Activated CD4-positive, alpha-beta T cell treated with anti-CD3 and anti-CD28 coated beads, Interleukin-2, amount 50 U/mL, for 24 hours (primary cell): Measurements from ENCODE around the gene CGNL1.

Experiments used
- DNase-seq, 2 donors: peaks; one replicate each; pipeline ENCODE4 v3.0.0-alpha.2; 2020; ENCODE audit warnings: low read depth in 1 of 2, low spot score in 1 of 2

CGNL1 gene

DNA sequence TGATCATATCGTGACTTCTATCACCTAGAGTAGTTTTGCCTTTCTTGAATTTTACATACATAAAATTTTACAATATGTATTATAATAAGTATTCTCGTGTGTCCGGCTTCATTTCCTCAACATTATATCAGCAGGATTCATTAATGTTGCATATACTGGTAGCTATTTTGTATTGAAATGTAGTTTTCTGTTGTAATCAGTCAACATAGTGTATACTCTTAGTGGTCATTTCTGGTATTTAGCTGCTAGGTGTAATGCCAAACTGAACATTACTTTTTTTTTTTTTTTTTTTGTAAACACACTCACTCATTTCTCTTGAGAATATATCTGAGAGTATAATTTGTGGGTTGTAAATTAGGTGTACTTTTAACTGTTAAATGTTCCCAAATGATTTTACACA lies 70.1 kb downstream of the CGNL1 start:
- no peak for DNase-seq

DNA sequence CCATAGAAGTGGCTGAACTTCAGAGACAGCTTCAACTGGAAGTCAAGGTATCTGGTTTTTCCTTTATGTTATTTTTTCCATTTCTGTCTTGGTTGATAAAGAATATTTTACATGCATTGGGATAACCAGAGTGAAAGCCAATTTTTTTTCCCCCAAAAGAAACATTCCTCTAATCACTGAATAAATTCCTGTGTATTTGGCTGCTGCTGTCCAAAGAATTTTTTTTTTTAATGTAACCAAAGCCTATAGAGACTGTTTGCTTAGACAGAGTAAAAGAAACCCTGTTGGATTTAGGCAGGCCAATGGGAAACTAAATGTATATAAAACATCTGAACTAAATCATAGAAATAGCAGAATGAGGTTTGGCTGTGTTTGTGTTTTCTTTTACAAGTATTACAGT lies 75.2 kb downstream of the CGNL1 start:
- DNase-seq, result no peak

DNA sequence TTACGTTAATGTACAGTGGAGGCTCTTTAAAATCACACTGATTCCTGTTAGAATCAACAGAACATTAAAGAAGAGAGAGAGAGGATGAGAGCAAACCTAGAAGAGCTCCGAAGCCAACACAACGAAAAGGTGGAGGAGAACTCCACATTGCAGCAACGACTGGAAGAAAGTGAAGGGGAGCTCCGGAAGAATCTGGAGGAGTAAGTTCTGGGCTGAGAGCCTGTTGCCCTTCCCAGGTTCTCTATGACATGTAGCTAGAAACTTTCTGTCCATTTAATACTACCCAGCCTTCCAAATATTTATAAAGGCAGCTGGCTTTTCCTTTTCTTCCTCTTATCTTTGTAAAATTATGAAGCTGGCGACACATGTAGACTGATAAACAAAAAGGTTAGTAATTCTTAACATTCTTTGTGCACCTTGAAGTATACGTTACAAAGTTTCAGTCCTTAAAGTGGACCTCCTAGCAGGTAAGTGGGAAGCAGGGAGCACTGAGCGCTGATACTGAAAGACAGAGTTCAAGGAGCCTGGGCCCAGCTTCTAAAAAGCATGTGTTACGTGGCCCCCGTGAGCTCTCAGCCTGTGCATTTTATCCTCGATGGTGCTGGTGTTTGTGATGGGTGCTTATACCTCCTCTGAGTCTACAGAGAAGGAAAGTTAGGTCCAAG lies 75.9 kb downstream of the CGNL1 start:
- DNase-seq, result no peak

DNA sequence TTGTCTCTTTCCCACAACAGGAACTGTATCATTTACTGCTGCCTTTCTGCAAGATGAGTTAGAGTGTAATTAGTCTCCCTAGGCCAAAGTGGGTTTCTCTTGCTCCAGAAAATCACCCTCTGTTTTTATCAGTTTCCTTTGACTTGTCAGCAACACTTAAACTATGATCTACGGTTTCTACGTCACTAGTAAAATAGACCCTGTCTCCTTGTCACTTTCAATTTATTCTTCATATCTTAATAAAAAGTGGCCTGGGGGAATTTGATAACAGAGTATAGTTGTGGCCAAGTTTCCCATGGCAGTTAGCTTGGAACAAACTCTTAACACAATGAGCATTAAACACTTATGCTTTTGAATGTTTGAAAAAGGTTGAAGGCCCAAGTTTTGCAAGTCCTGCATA lies 79.6 kb downstream of the CGNL1 start:
- no peak for DNase-seq

DNA sequence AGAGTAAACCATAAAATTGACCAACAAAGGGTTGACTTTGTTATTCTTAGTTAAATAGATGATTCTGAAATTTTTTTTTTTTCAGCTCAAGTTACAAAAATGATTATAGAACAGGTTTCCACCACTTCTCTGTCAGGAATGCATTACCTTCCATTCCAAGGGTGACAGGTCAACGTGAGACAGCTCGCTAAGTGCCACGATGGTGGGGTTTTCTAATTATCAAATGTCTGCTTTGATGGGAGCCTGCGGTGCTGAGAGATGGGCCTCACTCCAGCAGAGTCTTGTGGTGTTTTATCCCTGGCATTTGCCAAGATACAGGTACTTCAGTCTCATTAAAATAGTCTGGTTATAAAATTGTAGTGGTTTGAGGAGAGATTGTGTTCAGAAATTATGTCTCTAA lies 80.3 kb downstream of the CGNL1 start:
- DNase-seq, result no peak

DNA sequence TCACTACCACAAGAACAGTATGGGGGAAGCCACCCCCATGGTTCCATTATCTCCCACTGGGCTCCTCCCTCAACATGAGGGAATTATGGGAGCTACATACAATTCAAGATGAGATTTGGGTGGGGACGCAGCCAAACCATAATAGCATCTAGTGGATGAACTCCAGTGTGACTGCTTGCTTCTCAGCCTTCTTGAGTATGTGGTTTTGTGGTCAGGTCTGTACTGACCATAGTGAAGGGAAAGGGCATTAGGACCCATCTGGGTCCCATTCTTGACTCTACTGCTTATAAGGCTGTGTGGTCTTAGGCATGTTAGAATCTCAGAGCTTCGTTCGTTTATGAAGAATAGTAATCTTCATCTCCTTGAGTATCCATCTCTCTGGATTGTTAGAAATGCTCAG lies 81.4 kb downstream of the CGNL1 start:
- no peak for DNase-seq

DNA sequence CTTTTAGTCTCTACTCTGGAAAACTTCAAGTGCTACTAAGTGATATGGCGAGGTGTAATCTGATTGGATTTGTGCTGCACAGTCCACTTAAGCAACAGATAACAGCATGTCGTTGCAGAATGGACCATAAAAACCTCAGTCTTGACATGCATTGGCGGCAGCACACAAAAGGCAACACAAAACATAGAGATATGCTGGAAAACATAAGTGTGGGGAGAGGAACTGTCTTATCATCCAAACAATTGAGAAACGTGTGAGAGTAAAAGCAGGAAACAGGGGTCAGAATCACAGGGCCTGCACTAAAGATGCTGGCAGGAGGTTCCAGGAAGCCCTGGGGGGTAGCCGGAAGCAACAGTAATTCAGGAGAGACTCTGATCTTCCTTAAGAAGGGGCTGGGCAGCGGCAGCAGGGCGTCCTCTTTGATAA lies 82.1 kb downstream of the CGNL1 start:
- no peak for DNase-seq

DNA sequence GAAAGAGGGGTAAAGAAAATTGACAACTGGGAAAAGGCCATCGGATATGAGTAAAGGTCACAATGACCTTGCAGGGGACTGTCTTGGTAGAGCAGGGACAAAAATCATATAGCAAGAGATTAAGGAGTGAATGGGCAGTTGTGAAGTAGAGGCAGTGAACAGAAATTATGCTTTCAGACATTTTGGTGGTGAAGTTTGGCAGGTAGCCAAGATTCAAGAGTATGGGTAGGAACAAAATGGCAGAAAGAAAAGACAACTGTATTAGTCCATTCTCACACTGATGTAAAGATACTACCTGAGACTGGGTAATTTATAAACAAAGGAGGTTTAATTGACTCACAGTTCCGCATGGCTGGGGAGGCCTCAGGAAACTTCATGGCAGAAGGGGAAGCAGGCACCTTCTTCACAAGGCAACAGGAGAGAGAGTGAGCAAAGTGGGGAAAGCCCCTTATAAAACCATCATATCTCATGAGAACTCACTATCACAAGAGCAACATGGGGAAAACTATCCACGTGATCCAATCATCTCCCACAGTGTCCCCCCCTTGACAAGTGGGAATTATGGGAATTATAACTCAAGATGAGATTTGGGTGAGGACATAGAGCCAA lies 84.0 kb downstream of the CGNL1 start:
- no peak for DNase-seq

DNA sequence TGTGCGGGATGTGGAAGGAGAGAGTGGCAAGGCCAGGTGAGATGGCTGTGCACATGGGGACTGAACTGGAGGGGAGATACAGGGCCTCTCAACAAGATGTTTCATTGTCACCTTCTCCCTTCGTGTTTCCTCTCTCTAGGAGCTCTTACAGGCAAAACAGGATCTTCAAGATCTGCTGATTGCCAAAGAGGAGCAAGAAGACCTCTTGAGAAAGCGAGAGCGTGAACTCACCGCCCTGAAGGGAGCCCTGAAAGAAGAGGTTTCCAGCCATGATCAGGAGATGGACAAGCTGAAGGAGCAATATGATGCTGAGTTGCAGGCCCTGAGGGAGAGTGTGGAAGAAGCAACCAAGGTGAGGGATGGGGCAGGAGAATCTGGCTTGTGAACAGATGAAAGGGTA lies 85.2 kb downstream of the CGNL1 start:
- no peak for DNase-seq

DNA sequence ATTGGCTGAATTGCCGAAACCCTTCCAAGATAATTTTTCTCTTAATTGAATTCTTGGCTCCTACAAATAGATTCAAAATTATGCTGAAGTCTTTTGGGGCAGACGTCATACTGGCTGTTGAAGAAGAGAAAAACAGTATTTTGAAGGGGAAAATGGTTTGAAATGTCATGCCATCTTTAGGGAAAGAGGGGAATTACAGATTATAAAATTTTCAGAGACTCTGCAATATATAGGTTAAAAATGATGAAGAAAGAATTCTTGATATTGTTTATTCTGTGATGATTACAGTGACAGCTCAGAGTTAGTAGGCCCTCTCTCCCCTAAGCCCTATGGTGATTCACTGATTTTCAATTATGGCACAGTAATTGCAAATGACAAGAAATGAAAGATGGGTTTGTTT lies 86.1 kb downstream of the CGNL1 start:
- no peak for DNase-seq

DNA sequence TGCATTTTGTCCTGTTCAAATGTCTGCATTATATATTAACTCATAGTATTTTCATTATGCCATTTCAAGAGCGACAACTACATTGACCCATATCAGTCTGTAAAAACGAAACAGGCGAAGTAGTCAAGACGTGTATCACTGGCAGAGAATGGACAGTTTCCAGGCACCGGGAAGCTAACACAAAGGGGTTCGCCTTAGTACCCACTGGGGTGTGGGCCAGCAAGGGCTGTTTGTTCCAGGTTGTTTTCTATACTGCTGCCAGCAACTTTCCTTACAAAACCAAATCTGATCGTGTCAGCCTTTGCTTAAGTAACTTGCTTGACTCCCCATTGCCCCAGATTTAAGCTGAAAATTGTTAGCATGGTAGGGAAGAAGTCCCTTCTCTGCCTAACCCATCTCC lies 87.1 kb downstream of the CGNL1 start:
- no peak for DNase-seq

DNA sequence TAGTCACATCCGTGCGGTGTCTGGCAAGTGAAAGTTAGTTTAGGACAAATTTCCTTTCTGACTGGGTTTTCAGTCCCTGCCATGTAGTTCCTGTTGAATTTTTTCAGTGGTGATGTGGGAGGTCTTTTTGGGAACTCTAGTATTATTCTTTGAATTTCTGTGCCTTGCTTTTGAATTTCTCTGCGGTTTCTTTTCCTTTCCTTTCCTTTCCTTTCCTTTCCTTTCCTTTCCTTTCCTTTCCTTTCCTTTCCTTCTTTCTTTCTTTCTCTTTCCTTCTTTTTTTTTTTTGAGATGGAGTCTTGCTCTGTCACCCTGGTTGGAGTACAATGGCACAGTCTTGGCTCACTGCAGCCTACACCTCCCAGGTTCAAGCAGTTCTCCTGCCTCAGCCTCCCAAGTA lies 88.2 kb downstream of the CGNL1 start:
- no peak for DNase-seq

DNA sequence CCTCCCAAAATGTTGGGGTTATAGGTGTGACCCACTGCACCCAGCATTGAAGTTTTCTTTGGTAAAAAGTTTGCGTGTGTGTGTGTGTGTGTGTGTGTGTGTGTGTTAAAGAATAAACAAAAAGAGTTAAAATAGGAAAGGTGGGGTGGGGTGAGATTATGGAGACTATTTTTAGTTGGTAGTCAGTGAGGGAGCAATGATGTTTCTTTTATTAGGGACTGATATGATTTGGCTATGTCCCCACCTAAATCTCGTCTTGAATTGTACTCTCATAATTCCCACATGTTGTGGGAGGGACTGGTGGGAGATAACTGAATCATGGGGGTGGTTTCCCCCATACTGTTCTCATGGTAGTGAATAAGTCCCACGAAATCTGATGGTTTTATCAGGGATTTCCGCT lies 92.2 kb downstream of the CGNL1 start:
- DNase-seq, result no peak

DNA sequence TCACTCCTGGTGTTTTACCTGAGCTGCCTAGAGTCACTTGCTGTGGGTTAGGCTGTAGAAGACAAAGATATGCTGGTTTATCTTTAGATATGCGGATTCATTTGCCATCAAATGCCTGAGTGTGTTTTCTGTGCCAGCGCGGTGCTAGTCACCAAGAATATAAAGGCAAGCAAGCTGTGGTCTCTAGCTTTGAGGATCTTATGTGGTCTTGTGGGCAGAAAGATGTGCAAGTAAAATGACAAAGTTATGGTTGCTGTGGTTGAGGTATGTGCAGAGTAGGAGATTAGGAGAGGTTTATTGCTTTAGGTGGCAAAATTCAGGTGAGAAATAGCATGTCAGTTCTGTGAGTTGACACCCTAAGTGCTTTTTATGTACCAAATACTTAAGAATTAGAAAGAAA lies 94.2 kb downstream of the CGNL1 start:
- DNase-seq, result no peak

DNA sequence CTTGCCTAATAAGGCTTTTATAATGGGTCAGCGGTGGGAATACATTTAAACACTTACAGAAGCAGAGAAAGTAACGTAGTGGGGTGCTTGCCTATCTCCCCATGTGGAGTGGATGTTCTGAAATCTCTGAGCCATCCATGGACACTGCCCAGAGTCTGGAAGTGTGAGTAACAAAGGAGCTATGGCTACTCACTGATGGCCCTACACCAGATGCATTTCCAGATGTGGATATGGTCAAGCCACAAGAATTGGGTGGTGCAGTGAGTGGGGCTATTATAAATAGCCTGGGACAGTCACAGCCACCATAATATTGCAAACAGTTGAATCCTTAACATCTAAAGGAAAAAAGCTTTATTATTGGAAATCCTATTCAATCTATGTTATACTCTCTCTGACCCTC lies 96.6 kb downstream of the CGNL1 start:
- no peak for DNase-seq

DNA sequence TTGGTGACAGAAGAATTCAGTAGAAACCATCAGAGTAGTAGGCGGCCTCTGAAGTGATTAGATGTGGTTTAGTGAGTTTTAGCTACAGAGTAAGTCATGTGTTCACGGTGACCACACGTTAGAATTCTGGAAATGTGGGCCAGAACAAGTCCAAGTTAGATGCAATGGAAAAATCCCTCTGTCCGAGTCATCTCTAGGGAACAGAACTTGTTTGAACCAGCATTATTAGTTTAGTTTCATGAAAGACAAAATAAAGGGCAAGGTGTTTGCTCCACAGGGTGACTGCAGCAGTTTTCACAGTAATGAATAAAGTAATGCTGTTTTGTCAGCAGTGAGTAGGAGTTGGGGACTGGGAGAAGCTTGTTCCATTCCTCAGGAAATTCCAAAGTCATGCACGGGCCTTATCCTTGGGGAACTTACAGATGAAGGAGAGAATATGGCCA lies 100.2 kb downstream of the CGNL1 start:
- no peak for DNase-seq

DNA sequence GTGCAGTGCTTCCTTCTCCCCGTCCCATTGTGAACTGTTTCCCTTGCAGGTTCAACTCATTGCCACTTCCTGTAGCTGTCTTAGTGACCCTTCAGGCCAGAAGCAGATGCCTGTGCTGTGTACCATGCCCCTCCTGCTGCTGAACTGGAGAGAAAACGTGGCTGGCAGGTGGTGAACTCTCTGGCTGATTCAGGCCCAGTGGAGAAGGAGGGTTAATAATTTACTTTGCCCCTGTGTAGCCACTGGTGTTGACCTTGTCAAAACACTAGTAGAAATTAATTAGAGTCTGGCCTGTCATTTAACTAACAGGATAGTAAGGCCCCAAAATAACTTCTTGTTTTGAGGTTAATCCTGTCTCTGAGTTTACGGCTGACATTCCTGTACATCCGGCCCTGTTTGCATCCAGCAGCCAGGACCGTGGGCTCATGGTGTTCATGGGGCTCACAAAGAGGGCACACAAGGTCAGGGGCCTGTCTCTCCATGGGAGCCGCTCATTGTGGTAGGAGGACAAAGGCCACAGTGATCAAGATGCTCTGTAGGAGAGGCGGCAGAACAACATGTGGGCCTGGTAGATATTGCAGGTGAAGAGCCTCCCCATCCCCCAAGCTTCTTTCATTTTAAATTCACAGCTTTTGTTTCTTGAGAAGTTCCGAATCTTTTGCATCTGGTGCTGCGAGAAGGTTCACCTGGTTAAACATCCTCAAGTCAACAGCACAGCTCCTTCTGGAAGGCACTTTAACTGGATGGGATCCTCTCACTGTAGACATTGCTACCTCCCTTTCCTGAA lies 101.6 kb downstream of the CGNL1 start:
- no peak for DNase-seq

DNA sequence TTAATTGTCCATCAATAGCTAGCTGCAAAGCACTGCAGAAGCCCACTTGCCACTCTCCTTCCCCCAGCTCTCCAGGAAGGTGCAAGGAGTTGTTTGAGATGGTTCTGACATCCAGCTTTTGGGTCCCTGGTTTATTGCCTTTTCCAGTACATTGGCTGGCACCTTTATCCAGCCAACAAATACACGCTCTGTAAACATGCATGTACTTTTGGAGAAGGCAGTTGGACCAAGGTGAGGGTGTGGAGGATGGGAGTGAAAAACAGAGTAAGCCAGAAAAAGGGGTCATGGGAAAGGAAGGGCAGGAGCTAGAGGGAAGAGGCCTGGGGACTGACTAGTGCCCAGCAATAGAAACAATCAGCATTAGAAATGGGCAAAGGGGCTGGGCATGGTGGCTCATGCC lies 102.7 kb downstream of the CGNL1 start:
- no peak for DNase-seq

DNA sequence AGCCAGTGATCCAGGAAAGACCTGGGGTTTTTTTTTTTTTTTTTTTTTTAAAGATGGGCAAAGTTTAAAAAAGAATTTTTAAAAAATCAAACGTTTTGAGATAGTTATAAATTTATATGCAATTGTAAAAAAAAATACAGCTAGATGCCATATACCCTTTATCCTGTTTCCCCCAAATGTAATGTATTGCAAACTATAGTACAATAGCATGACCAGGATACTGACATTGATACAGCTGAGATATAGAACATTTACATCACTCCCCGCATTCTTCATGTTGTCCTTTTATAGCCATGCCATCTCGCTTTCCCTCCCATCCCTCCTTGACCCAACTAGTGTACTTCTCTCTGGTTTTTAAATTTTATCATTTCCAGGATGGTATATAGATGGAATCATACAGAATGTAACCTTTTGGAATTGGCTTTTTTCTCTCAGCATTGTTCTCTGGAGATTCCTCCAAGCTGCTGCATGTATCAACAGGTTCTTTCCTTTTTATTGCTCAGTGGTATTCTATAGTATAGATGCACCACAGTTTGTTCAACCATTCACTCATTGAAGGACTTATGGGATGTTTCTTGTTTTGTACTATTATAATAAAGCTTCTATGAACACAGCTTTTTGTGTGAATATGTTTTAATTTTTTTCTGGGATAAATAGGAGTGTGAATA lies 104.9 kb downstream of the CGNL1 start:
- DNase-seq, result no peak

DNA sequence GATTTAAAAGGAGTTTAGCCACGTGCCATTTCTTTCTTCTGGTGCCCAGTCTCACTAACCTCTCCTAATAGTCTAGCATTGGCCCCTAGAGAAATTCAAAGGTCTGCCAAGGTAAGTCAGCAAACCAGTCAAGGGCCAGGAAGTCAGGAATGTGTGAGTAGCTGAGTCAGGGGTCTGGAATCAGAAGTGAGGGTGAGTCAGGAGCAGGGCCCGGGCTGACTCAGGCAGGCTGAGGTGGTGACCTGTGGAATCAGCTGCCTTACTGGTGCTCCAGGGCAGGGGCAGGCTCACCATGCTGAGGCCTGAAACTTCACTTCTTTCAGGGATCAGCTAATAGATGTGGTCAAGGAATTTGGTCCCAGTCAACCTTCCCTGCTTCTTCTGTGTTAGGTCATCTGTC lies 109.6 kb downstream of the CGNL1 start:
- DNase-seq, result no peak

DNA sequence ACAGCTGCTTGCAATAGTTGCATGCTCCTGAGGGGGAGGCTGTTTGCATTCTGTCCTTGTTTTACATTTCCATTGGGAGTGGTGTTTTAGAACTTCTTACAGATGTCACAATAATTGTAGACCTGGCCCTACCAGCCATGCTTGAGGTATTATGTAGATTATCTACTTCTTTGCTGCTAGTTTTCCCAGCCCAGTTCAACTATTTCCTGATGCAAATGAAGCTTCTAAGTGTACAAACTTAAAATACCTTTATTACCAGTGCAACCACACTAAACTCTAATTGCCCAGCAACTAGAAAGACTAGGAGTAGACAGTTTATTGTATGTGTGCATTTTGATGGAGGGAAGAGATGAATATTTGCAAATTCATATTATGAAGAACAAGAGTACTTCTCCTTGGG lies 110.5 kb downstream of the CGNL1 start:
- DNase-seq, result no peak

DNA sequence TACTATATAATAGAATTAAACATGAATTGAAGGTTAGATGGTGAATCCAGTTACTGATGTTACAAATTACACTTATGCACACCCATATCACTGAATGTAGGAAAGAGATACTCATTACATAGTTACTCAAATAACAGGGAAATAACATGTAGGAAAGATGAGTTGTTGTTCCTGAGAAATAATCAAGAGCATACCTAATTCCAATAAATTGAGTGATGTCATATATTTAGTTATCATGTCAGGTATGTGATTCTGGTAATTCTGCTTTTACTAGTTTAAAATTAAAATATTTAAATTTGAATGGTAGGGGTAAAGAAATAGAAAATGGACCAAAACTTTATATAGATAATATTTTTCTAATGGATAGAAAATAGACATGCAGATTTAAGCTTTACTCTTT lies 112.8 kb downstream of the CGNL1 start:
- DNase-seq, result no peak
